Stimulated activated CD4-positive, alpha-beta T cell treated with anti-CD3 and anti-CD28 coated beads, Interleukin-4, amount 100 ng/mL, for 24 hours (primary cell): ENCODE measurements around the gene ENPP6.

Experiments used
- DNase-seq: peaks from one replicate; pipeline ENCODE4 v3.0.0-alpha.2; 2020

Gene ENPP6

GRCh38 chr4:184188443-184189400 is 29.0 kb downstream of the ENPP6 start:
- no peak for DNase-seq

- DNase-seq, result no peak
Measured at GRCh38 chr4:184177271-184177670, 40.4 kb downstream of the ENPP6 start.

- no peak for DNase-seq
Measured at GRCh38 chr4:184174571-184175488, 42.8 kb downstream of the ENPP6 start.

- no peak for DNase-seq
Measured at GRCh38 chr4:184171011-184171410, 46.7 kb downstream of the ENPP6 start.

GRCh38 chr4:184169225-184169867 is 48.3 kb downstream of the ENPP6 start:
- DNase-seq, result no peak

- DNase-seq, result peak; percentile 50
Measured at GRCh38 chr4:184168406-184169019, 49.2 kb downstream of the ENPP6 start.

GRCh38 chr4:184167576-184167975 is 50.1 kb downstream of the ENPP6 start:
- DNase-seq, result no peak

- DNase-seq, result no peak
Measured at GRCh38 chr4:184166736-184167135, 50.9 kb downstream of the ENPP6 start.

DNA sequence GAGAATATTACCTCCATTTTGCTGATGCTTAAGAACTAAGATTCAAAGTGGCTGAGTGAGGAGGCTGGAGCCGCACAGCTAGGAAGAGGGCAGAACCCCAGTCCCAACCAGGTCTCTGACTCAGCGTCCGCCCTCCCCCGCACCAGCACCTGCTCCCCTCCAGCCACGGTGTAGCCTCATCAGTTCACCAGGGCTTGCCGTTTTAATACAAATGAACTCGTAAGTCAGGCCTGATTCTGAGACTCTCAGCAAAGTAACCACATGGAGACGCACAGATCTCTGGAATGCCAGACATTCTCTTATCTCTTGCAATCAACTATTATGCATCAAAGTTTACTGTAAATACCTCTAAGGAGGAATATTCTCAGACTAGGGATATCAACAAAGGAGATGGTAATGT is 52.4 kb downstream of the ENPP6 start:
- DNase-seq, result no peak

DNA sequence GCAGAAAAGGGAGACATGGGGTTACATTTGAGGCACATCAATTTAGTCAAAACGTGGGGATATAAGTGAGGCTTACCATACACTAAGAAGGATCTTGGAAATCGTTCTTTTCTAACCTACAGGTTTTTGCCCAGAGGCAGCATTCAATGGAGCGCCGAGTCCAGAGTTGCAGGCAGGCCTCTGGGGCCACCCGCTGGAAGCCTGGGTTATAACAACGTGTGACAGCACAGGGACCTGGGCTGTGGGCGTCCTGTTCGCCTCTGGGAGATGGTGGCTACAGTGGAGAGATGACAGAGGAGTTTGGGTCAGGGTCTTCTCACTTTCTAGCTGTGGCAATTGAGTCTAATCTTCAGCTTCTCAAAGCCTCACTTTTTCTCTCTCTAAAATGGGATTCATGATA is 53.9 kb downstream of the ENPP6 start:
- no peak for DNase-seq

DNA sequence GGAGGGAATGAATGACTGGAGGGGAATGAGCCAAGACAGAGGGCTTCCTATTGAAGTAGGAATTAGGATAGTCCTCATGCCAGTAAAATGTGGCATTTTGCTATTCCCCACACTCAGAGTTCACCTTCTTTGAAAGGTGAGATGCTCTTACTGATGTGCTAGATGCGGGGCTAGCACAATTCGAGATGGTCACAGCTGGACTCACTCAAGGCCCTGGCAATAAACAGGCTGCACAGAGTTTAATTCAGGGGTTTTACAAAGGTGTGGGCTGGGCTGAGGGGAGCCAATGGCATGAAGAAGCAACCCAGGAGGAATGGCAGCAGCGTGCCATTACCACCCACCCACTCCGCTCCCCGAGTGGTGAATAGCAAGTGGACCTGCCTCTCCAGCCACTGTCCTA is 55.1 kb downstream of the ENPP6 start:
- DNase-seq, result no peak

GRCh38 chr4:184157322-184157721 is 60.4 kb downstream of the ENPP6 start:
- DNase-seq, result no peak

GRCh38 chr4:184156163-184156920 is 61.3 kb downstream of the ENPP6 start:
- DNase-seq, result no peak

DNA sequence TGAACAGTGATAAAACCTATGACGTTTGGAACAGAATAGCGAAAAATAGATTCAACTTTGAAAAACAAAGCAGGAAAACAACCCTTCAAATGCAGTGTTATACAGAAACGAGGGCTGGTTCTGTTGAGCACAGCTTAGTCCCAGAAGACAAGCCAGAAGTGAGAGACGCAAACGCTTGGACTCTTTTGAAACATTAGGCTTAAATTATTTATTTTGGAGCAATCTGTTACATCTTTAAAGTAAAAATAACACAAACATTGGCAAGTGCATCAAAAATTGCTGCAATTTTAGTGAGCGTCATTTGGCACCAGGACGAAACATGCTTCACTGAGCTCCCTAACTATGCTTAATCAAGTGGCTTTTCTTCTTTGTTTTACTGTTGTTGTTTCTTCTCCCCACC is 63.5 kb downstream of the ENPP6 start:
- no peak for DNase-seq

DNA sequence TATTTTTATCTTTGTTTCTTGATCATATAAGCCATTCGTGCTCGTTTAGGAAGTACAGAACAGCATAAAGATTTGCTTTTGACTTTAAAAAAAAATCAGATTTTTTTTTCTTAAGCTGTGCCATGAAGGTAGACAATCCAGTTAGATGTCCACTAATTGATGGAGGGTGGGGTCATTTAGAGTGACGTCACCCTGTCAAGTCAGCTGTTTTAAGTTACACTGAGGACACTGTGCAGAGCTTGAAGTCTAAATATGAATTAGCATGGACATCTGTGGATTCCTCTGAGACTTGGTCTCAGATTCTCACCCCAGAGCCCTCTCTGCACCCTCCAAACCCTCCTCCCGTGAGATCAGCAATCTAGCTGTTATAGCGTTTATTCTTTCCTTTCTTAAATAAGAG is 63.9 kb downstream of the ENPP6 start:
- no peak for DNase-seq

- DNase-seq, result no peak
Measured at GRCh38 chr4:184151988-184152485, 65.6 kb downstream of the ENPP6 start.

DNA sequence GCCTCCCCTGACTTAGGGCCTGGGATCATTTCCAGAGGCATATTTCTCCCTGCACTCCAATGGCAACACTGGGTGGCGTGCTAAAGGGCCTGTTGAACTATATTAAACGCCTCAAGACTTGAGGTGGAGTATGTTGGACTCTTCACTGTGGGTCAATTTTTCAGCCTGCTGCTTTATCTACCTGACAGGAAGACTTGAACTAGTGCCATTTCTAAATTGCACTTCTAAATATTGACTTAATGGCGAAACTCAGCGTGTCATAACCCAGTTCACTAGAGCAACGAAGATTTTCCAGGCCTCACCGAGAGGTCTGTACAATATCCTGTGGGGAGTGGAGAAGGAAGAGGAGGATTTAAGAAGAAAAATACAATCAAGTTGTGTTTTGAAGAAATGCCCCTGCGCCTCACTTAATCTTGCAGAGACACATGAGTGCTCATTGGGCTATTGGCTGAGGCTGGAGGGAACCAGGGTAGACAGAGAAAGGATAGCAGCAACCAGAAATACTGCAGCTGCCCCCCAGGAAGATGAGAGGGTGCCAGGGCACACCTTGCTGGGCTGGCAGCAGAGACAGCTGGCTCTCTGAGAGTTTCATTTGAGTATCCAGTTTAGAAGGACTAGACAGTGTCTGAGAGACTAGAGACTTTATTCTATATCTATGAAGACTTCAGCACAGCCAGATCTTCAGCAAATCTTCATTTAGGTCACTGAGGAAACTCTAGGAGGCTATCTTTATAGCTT is 67.4 kb downstream of the ENPP6 start:
- no peak for DNase-seq

GRCh38 chr4:184148738-184149637 is 68.7 kb downstream of the ENPP6 start:
- no peak for DNase-seq

DNA sequence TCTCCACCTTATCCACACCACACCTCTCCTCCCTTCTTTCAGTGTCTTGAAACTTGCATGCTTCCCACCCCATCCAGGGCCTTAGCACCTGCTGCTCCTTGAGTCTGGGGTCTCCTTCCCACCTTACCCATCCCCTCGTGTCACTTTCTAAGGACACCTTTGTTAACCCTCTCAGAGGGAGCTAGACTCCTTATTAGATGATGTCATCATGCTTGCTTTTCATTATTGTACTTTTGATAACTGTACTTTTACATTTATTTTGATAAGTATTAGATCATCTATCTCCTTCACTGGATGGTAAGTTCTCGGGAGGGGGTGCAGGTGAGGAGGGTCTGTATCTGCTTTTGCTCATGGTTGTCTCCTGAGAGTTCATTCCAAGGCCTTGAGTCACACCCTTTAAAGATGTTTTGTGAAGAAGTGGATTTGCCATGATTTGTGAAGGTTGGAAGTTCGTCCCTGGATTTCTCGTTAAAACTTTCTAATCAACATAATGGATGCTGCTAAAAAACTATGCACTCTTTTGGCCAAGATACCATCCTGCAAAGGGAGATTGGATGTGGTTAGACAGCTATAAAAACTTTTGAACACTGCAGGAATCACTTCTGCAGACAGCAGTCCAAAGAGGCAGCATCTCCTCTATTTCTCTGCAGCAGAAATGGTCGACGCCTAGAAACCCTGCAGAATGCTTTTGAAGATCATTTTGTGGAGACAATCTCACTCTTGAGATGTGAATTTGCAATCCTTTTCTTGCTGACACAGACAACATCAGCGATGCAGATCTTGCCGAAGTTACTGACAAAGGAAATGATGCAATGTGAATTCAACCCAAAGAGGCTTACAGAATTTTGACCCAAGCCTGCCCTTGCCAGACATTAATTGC is 69.6 kb downstream of the ENPP6 start:
- DNase-seq, result no peak
